ENCODE measurements around the gene CRIM1. TPM values are rescaled to one million over a fixed set of nuclear protein-coding genes. Genes with fewer than 3 reads are reported as not detected.

CRIM1 gene
- total RNA-seq, 4 donors from 2014 or later, result 72.6 to 162 (median 112) TPM

- 88% methylated on average over 11 of the region's 11 CpGs for WGBS
- Histone ChIP-seq H3K9me3 (no peaks in the 10 kb centered on the region), H3K4me1 (peaks cover 18% of the 10 kb centered on the region), H3K4me3 (no peak overlapping the region), H3K27ac (no peak overlapping the region), H3K36me3 (peaks cover 17% of the 10 kb centered on the region), H3K27me3 (no peaks in the 10 kb centered on the region)
- TF ChIP-seq POLR2A (IDR thresholded peaks at IDR 0.05), result no peak
- TF ChIP-seq, protein P1, sequence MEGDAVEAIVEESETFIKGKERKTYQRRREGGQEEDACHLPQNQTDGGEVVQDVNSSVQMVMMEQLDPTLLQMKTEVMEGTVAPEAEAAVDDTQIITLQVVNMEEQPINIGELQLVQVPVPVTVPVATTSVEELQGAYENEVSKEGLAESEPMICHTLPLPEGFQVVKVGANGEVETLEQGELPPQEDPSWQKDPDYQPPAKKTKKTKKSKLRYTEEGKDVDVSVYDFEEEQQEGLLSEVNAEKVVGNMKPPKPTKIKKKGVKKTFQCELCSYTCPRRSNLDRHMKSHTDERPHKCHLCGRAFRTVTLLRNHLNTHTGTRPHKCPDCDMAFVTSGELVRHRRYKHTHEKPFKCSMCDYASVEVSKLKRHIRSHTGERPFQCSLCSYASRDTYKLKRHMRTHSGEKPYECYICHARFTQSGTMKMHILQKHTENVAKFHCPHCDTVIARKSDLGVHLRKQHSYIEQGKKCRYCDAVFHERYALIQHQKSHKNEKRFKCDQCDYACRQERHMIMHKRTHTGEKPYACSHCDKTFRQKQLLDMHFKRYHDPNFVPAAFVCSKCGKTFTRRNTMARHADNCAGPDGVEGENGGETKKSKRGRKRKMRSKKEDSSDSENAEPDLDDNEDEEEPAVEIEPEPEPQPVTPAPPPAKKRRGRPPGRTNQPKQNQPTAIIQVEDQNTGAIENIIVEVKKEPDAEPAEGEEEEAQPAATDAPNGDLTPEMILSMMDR (IDR thresholded peaks at IDR 0.05), result no peak
- TF ChIP-seq POLR2AphosphoS5 (IDR thresholded peaks at IDR 0.05), result no peak
- no peak for TF ChIP-seq EP300 (IDR thresholded peaks at IDR 0.05)
- no peak for DNase-seq (ENCODE audit: low spot score in 2 of 2)
Observed at GRCh38 chr2:36559221-36559942, 203.8 kb downstream of the CRIM1 start.

DNA sequence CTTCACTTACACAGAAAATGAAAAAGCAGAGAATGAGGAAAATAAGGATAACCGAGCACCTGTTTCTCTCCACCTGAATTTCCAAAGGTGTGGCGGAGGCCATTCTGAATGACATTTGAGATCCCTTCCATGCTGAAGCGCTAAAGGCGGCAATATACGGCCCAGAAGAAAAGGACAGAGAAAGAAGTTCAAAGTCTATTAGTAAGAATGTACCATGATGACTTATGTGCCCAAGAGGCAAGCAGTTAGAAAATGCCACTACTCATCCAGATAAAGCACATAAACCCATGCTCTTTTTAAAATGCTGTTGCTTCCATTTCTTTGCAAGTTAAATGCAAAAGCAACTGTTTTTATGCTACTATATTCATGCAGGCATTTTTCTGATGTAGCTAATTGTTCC, 205.1 kb downstream of the CRIM1 start:
- Histone ChIP-seq H3K36me3 (peaks cover 4% of the 10 kb centered on the region), H3K4me1 (peaks cover 18% of the 10 kb centered on the region), H3K9me3 (no peaks in the 10 kb centered on the region), H3K27me3 (no peaks in the 10 kb centered on the region), H3K4me3 (no peak overlapping the region), H3K27ac (no peak overlapping the region)
- no peak for DNase-seq (ENCODE audit: low spot score in 2 of 2)
- 97% methylated on average over 5 of the region's 5 CpGs for WGBS
- no peak for TF ChIP-seq POLR2A (IDR thresholded peaks at IDR 0.05)
- TF ChIP-seq POLR2AphosphoS5 (IDR thresholded peaks at IDR 0.05), result no peak
- TF ChIP-seq, protein P1 (IDR thresholded peaks at IDR 0.05), result no peak
- TF ChIP-seq EP300 (IDR thresholded peaks at IDR 0.05), result no peak

- WGBS, result 67% methylated on average over 8 of the region's 8 CpGs
- H3K4me1 ChIP-seq, result peaks cover 18% of the 10 kb centered on the region
- TF ChIP-seq, protein P1 (IDR thresholded peaks at IDR 0.05), result no peak
- no peak for TF ChIP-seq EP300 (IDR thresholded peaks at IDR 0.05)
- no peak for TF ChIP-seq POLR2A (IDR thresholded peaks at IDR 0.05)
- no peak for TF ChIP-seq POLR2AphosphoS5 (IDR thresholded peaks at IDR 0.05)
- no peaks in the 10 kb centered on the region for H3K27me3 ChIP-seq
- H3K27ac ChIP-seq, result no peak overlapping the region
- no peak for DNase-seq (ENCODE audit: low spot score in 2 of 2)
- H3K4me3 ChIP-seq, result no peak overlapping the region
- H3K36me3 ChIP-seq, result peaks cover 6% of the 10 kb centered on the region
- no peaks in the 10 kb centered on the region for H3K9me3 ChIP-seq
Observed at GRCh38 chr2:36561237-36561944, 205.8 kb downstream of the CRIM1 start.

DNA sequence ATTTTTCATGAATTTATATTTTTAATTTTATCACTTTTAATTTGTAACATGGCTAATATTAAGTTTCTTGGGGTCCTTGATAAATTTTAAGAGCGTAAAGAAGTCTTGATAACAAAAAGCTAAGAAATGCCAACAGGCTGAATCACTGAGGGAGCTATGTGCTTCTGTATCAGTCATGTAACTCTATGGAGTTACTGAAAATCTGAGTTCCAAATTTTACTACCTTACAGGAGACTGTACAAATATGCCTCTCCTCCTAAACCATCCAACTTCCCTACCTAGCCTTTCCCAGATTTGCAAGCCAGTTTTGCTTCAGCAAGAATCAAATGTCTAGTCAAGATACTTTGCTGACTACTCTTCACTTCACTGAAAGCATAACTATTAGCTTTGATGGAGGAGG, 206.7 kb downstream of the CRIM1 start:
- WGBS, result 98% methylated on average over 1 of the region's 1 CpG
- Histone ChIP-seq H3K27ac (no peak overlapping the region), H3K4me1 (peaks cover 18% of the 10 kb centered on the region), H3K27me3 (no peaks in the 10 kb centered on the region), H3K36me3 (peaks cover 6% of the 10 kb centered on the region), H3K4me3 (no peak overlapping the region), H3K9me3 (no peaks in the 10 kb centered on the region)
- DNase-seq (ENCODE audit: low spot score in 2 of 2), result no peak
- TF ChIP-seq EP300 (IDR thresholded peaks at IDR 0.05) (no peak), POLR2A (IDR thresholded peaks at IDR 0.05) (no peak), POLR2AphosphoS5 (IDR thresholded peaks at IDR 0.05) (no peak)
- TF ChIP-seq, protein P1 (IDR thresholded peaks at IDR 0.05), result no peak

DNA sequence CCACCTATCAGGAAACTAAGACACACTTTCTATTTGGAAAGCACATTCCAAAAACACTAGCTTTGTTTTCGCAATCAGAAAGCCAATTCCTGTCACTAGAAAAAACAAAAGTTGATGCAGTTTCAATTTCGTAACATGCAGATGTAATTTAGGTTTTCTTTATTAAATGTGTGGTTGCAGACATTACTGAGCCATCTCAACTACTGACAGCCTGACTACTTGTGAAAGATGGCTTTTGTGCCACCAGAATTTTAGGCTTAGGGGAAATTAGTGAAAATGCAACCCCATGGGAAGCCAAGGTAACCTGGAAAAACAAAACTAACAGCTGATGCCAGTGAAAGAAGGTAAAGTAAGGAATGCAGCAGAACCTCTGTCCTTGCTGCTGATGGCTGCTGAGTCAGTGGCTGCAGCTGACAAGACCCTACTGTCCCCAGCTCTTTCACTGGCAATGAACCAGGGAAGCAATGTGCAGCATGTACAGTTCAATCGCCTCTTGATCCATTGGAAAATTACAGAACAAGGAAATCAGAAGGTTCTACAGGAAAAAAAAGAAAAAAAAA, 207.5 kb downstream of the CRIM1 start:
- H3K4me3 ChIP-seq, result no peak overlapping the region
- no peaks in the 10 kb centered on the region for H3K9me3 ChIP-seq
- no peaks in the 10 kb centered on the region for H3K27me3 ChIP-seq
- WGBS, result 63% methylated on average over 3 of the region's 3 CpGs
- H3K27ac ChIP-seq, result no peak overlapping the region
- TF ChIP-seq, protein P1 (IDR thresholded peaks at IDR 0.05), result no peak
- TF ChIP-seq EP300 (IDR thresholded peaks at IDR 0.05), result no peak
- no peak for TF ChIP-seq POLR2A (IDR thresholded peaks at IDR 0.05)
- TF ChIP-seq POLR2AphosphoS5 (IDR thresholded peaks at IDR 0.05), result no peak
- H3K36me3 ChIP-seq, result peaks cover 6% of the 10 kb centered on the region
- H3K4me1 ChIP-seq, result peaks cover 18% of the 10 kb centered on the region
- no peak for DNase-seq (ENCODE audit: low spot score in 2 of 2)

All from suprapubic skin (tissue), 4 donors.